GM12891 (cell line): Measurements from ENCODE around the gene MFNG.

Experiments
- PAX5 ChIP-seq: IDR thresholded peaks from 2 replicates; pipeline ENCODE4 v1.6.1; 2011; ENCODE audit warnings: low read length, moderate library complexity, mild to moderate bottlenecking; ENCODE audit not compliant: insufficient read depth, severe bottlenecking
- POLR2A ChIP-seq: IDR thresholded peaks from 2 replicates; pipeline ENCODE4 v1.6.1; 2011; ENCODE audit warnings: low read depth, low read length, control low read depth
- POLR2AphosphoS5 ChIP-seq: IDR thresholded peaks from 2 replicates; pipeline ENCODE4 v1.6.1; 2011; ENCODE audit warnings: low read depth, low read length, control low read depth
- POU2F2 ChIP-seq: IDR thresholded peaks from 2 replicates; pipeline ENCODE4 v1.6.1; 2011; ENCODE audit warnings: low read depth, mild to moderate bottlenecking, control low read depth, low read length, moderate library complexity
- SPI1 ChIP-seq: IDR thresholded peaks from 2 replicates; pipeline ENCODE4 v1.6.1; 2011; ENCODE audit warnings: low read depth, low read length, control low read depth
- TAF1 ChIP-seq: IDR thresholded peaks from 2 replicates; pipeline ENCODE4 v1.6.1; 2011; ENCODE audit warnings: low read depth, low read length, control low read depth

GRCh38 chr22:37525073-37525745, 39.0 kb upstream of the MFNG start:
- TF ChIP-seq POLR2A (no peak), TAF1 (no peak), POLR2AphosphoS5 (no peak), PAX5 (no peak), SPI1 (no peak), POU2F2 (no peak)
